Ecto neural progenitor cell (in vitro differentiated cells): Measurements from ENCODE around the gene ARFGEF3.

Experiments
- DNase-seq: peaks from one replicate; pipeline ENCODE4 v3.0.0-alpha.2; 2018; ENCODE audit warnings: low spot score

Gene ARFGEF3

DNA sequence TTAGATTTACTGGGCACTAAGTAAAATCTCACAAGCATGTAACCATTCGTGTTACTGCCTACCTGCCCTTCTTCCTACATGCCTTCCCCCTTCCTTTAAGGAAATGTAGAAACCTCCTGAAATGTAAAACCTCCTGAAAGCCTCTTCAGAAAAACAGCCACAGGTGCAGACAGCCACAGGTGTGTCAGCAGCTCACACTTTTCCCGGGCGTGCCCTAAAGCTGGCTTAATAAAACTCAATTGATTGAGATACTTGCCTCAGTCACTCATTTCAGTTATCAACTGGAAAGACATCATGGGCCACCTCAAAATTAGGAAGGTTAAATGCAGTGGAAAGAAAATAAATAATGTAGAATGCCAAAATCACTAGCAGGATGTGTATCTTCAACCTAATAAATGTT is 79.6 kb downstream of the ARFGEF3 start:
- DNase-seq, result no peak

GRCh38 chr6:138241934-138242333 is 80.2 kb downstream of the ARFGEF3 start:
- DNase-seq, result no peak

- no peak for DNase-seq
These were observed 81.4 kb downstream of the ARFGEF3 start for GRCh38 chr6:138242987-138243592.

GRCh38 chr6:138245751-138246150 is 84.0 kb downstream of the ARFGEF3 start:
- DNase-seq, result no peak

- no peak for DNase-seq
These were observed 85.1 kb downstream of the ARFGEF3 start for GRCh38 chr6:138246650-138247440.

GRCh38 chr6:138248011-138248410 is 86.3 kb downstream of the ARFGEF3 start:
- DNase-seq, result no peak

DNA sequence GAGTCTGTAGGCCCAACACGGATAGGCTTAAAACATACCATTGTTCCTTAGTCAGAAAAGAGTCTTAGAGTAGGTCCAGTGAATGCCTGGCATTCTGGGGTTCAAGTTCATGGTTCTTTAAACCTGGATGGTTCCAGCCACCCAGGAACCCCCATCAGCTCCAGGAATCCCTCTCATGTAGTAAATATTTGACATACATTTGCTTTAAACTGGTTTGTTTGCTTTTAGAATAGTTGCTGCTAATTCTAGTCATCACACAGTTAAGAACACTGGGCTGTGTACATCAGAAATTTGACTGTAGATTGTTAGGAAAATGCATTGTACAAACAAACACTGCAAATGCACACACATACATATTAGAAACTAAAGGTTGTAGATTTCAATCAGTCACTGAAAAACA is 87.1 kb downstream of the ARFGEF3 start:
- no peak for DNase-seq

DNA sequence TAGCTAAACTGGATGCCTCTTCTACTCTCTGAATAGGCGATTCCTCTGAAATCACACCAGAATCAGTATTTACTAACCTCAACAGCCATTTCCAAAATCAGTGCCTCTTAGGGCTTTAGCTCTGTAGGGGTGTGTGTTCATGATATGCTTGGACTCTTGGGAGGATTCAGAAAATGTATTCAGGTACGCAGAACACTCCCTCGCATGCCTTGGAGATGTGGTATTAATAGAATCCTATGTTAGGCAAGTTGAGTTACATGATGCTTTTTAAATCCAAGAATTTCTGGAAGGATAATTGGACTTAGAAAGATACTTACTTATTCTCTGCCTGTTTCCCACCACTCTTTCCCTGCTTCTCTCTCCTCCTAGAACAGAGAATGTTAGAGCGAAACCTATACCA is 88.3 kb downstream of the ARFGEF3 start:
- no peak for DNase-seq

DNA sequence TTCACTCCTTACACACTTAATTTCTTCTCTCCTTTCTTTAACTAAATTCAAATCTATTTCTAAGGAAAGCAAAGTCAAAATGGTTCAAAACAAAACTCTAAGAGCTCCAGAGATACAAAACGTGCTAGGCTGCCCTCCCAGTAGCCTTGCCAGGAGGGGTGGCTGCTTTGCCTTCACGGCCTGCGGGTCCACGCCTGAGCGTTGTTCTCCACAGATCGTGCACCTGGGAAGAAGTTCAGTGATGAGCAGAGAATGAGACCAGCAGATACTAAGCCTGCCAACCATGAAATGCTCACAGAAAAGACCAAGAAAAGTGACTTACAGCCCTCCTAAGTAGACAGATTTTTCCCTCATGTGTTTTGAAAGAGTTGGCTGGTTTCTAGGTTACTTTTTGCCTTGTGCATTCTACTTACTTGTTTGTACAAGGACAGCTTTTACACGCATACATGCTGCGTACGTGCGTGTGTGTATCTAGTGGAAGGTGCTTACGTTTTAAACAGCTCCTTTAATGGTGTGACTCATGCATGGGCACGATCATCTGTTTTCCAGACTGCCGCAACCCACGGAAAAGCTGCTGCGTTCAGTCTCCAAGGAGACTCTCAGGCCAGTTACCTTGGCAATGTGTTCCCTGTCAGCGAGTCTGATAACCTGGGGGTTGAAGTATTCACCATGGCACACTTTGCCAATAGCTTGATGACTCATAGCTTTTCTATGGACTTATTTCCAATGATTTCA is 88.9 kb downstream of the ARFGEF3 start:
- DNase-seq, result no peak

DNA sequence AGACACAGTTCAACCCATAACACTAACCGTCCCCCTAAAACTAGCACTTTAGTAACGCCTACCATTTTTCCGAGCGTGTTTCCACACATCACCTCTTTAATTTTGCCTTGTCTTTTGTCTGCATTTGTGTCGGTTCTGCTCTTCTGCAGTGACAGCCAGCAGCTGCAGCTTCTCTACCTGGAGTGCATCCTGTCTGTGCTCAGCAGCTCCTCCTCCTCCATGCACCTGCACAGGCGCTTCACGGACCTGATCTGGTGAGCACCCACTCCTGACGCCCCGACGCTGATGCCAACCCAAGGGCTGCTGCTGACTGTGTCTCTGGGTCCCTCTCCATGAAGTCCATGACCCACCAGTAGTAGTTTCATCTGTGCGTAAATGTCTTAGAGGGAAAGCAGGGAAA is 92.0 kb downstream of the ARFGEF3 start:
- DNase-seq, result no peak

DNA sequence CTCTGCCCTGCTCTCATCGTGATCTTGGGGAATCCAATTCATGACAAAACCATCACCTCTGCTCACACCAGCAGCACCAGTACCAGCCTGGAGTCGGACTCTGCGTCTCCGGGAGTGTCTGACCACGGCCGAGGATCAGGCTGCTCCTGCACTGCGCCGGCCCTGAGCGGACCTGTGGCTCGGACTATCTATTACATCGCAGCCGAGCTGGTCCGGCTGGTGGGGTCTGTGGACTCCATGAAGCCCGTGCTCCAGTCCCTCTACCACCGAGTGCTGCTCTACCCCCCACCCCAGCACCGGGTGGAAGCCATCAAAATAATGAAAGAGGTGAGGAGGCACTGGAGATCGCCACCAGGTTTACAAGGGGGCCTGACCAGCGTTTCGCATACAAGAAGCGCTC is 93.7 kb downstream of the ARFGEF3 start:
- DNase-seq, result no peak

GRCh38 chr6:138257638-138258040 is 95.9 kb downstream of the ARFGEF3 start:
- no peak for DNase-seq

GRCh38 chr6:138258197-138258596 is 96.5 kb downstream of the ARFGEF3 start:
- DNase-seq, result no peak

GRCh38 chr6:138258991-138259390 is 97.3 kb downstream of the ARFGEF3 start:
- DNase-seq, result no peak

DNA sequence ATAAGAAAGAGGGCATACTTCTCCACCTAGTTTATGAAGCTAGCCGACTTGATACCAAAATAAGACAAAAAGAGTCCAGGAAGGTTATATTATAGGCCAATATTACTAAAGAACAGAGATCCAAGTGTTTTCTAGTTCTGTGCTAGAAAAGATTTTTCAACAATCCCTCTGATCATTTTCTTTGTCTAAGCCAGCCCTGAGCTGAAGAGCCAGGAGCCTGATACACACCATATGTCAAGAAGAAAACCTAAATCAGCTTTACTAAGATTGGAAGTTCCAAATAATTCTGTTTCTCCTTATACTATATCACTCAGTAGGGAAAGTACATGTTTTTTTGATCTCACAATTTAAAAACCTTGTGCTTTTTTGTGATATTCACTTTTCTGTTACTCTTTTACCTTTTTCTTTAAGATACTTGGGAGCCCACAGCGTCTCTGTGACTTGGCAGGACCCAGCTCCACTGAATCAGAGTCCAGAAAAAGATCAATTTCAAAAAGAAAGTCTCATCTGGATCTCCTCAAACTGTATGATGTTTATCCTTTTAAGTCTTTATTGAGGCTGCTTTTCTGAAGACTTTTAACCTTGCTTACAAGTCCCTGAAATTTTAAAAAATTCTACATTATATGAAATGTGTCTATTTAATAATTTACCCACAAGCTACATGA is 99.5 kb downstream of the ARFGEF3 start:
- DNase-seq, result no peak

GRCh38 chr6:138263963-138264362 is 102.2 kb downstream of the ARFGEF3 start:
- DNase-seq, result no peak

- no peak for DNase-seq
These were observed 102.7 kb downstream of the ARFGEF3 start for GRCh38 chr6:138264372-138264880.

- DNase-seq, result no peak
These were observed 104.4 kb downstream of the ARFGEF3 start for GRCh38 chr6:138266095-138266494.

DNA sequence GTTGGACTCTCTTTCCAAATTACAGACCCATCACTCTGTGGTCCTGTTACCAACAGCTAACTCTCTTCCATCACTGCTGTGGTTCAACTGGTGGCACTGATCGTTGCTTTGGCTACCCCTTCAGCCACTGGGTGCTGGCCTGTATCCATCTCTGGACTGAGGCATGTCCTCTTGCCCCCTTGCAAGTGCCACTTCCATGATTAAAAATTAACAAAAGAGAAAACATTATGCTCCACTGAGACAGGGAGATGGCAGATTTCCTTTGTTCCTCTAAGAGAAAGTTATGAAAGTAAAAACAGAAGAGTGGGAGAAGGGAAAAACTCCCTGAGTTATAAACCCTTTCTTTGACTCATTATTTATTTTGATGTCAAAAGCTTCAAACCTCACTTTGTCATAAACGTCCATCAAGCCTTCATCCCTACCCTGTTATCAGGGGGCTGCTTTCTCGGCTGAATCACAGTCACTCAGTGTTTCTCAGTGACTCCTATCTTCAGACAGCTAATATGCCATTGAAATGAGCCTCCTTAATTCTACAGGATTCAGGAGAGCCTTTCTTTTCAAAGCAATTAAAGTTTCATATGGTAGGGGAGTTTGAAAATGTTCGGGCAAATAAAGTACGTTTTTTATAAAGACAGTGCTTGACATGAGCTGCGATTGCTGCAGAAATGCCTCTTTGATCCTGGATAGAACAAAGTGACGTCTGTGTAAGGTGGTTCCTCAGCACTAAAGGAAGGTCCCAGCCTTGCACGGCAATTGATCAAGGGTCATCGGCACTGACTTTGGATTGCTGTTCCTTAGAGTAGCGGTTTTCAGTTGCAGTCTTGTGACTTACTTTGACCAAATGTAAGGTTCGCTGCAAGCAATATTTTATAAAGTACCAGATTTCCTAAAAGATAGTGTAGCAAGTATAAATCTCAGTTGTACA is 106.5 kb downstream of the ARFGEF3 start:
- DNase-seq, result no peak

- no peak for DNase-seq
These were observed 109.7 kb downstream of the ARFGEF3 start for GRCh38 chr6:138271451-138271850.
